GM23338 (cell line): Measurements from ENCODE around the gene FNDC3B. TPM values are rescaled to one million over a fixed set of nuclear protein-coding genes. Genes with fewer than 3 reads are reported as not detected.

Experiments
- ATAC-seq: fragments of 200-7000 bp; cut with Tn5 transposase; 3 replicates; pipeline ENCODE4 v1.9.1; 2020
- DNase-seq: peaks from one replicate; pipeline ENCODE4 v3.0.0-alpha.2; 2015; ENCODE audit warnings: low spot score
- H2AFZ ChIP-seq: fragments of 200-600 bp; sonication (generic); 2 replicates; pipeline ENCODE4 v1.8.0; 2016; ENCODE audit warnings: antibody characterized with exemption, mild to moderate bottlenecking, moderate library complexity
- H3F3A ChIP-seq: fragments of 200-600 bp; sonication (generic); replicated peaks from 2 replicates; pipeline ENCODE4 v1.8.0; 2017; ENCODE audit warnings: antibody characterized with exemption, mixed run types, low read depth
- H3K27ac ChIP-seq: fragments of 200-600 bp; sonication (generic); 2 replicates; pipeline ENCODE4 v1.6.1; 2016; ENCODE audit warnings: low read depth
- H3K27me3 ChIP-seq: fragments of 200-600 bp; sonication (generic); 2 replicates; pipeline ENCODE4 v1.8.0; 2016; ENCODE audit warnings: mild to moderate bottlenecking, mixed run types, moderate library complexity; ENCODE audit not compliant: insufficient read depth
- H3K36me3 ChIP-seq: fragments of 200-600 bp; sonication (generic); 2 replicates; pipeline ENCODE4 v1.8.0; 2016; ENCODE audit warnings: mild to moderate bottlenecking; ENCODE audit not compliant: insufficient read depth
- H3K4me1 ChIP-seq: fragments of 200-600 bp; sonication (generic); 2 replicates; pipeline ENCODE4 v1.8.0; 2016; ENCODE audit warnings: mild to moderate bottlenecking, moderate library complexity; ENCODE audit not compliant: insufficient read depth
- H3K4me2 ChIP-seq: fragments of 200-600 bp; sonication (generic); 2 replicates; pipeline ENCODE4 v1.7.1; 2017; ENCODE audit warnings: mixed run types
- H3K4me3 ChIP-seq: fragments of 200-600 bp; sonication (generic); 2 replicates; pipeline ENCODE4 v1.6.1; 2016; ENCODE audit warnings: mixed run types
- H3K79me2 ChIP-seq: fragments of 200-600 bp; sonication (generic); replicated peaks from 2 replicates; pipeline ENCODE4 v1.8.0; 2017; ENCODE audit warnings: mild to moderate bottlenecking; ENCODE audit not compliant: insufficient read depth
- H3K9me2 ChIP-seq: fragments of 200-600 bp; sonication (generic); 2 replicates; pipeline ENCODE4 v1.8.0; 2017; ENCODE audit not compliant: insufficient read depth
- H4K20me1 ChIP-seq: fragments of 200-600 bp; sonication (generic); replicated peaks from 2 replicates; pipeline ENCODE4 v1.8.0; 2017; ENCODE audit warnings: mild to moderate bottlenecking; ENCODE audit not compliant: insufficient read depth
- H3K27ac Mint-ChIP-seq: 2 replicates; pipeline ENCODE4 v1.8.0; 2020; ENCODE audit warnings: inconsistent platforms, mild to moderate bottlenecking, moderate library complexity, mixed read lengths
- H3K27me3 Mint-ChIP-seq: 3 replicates; pipeline ENCODE4 v1.8.0; 2022; ENCODE audit warnings: low read depth, mild to moderate bottlenecking, moderate library complexity, mixed read lengths, inconsistent platforms; ENCODE audit not compliant: insufficient read depth, poor library complexity
- H3K36me3 Mint-ChIP-seq: 3 replicates; pipeline ENCODE4 v1.8.0; 2021; ENCODE audit warnings: low read depth, mild to moderate bottlenecking, inconsistent platforms, moderate library complexity, mixed read lengths
- H3K4me1 Mint-ChIP-seq: 3 replicates; pipeline ENCODE4 v1.8.0; 2020; ENCODE audit warnings: mild to moderate bottlenecking, inconsistent platforms, mixed read lengths
- H3K4me3 Mint-ChIP-seq: 3 replicates; pipeline ENCODE4 v1.8.0; 2021; ENCODE audit warnings: moderate library complexity, mild to moderate bottlenecking, inconsistent platforms, mixed read lengths
- H3K9me3 Mint-ChIP-seq: 3 replicates; pipeline ENCODE4 v1.8.0; 2020; ENCODE audit warnings: moderate library complexity, mild to moderate bottlenecking, inconsistent platforms, mixed read lengths
- CREB1 ChIP-seq: fragments of 250-450 bp; sonication (Bioruptor Pico); IDR thresholded peaks from 2 replicates; pipeline ENCODE4 v1.5.0; 2020; ENCODE audit warnings: low read depth, mild to moderate bottlenecking, moderate library complexity
- EZH2 ChIP-seq: fragments of 200-600 bp; sonication (generic); IDR thresholded peaks from one replicate; pipeline ENCODE4 v1.8.0; 2017; ENCODE audit warnings: antibody characterized with exemption, mild to moderate bottlenecking, low read depth; ENCODE audit not compliant: unreplicated experiment
- EZH2phosphoT487 ChIP-seq: fragments of 200-600 bp; sonication (generic); IDR thresholded peaks from one replicate; pipeline ENCODE4 v1.8.1; 2018; ENCODE audit warnings: antibody characterized with exemption; ENCODE audit not compliant: unreplicated experiment
- JUNB ChIP-seq: IDR thresholded peaks from one replicate; pipeline ENCODE4 v1.6.1; 2016; ENCODE audit warnings: antibody characterized with exemption; ENCODE audit not compliant: unreplicated experiment
- NANOG ChIP-seq: IDR thresholded peaks from 2 replicates; pipeline ENCODE4 v1.6.1; 2016; ENCODE audit warnings: antibody characterized with exemption, borderline replicate concordance
- POLR2AphosphoS5 ChIP-seq: IDR thresholded peaks from 2 replicates; pipeline ENCODE4 v1.6.1; 2016; ENCODE audit warnings: antibody characterized with exemption, low read depth
- STAT1 ChIP-seq: IDR thresholded peaks from one replicate; pipeline ENCODE4 v1.6.1; 2016; ENCODE audit warnings: antibody characterized with exemption; ENCODE audit not compliant: unreplicated experiment
- ZNF114 ChIP-seq: fragments of 250-450 bp; sonication (Bioruptor Pico); IDR thresholded peaks from 2 replicates; pipeline ENCODE4 v1.5.0; 2020; ENCODE audit warnings: mild to moderate bottlenecking, moderate library complexity
- ZNF331 ChIP-seq: fragments of 250-450 bp; sonication (Bioruptor Pico); IDR thresholded peaks from 2 replicates; pipeline ENCODE4 v1.5.0; 2020; ENCODE audit warnings: low read depth, mild to moderate bottlenecking, moderate library complexity
- polyA plus RNA-seq: library from polyadenylated mRNA; unstranded; fragments of >200 nt; fragmentation: Nextera tagmentation; extraction: Ambion mirVana; gene quantifications from 2 replicates; pipeline ENCODE4 v1.2.1, GENCODE V29; 2016
- total RNA-seq: library from RNA; depleted of rRNA; stranded (reverse); fragments of >200 nt; shearing (Covaris generic); gene quantifications from 2 replicates; pipeline ENCODE4 v1.2.3, GENCODE V29; 2014
- TF ChIP-seq, protein P1 (sequence below): fragments of 250-450 bp; sonication (Bioruptor Pico); IDR thresholded peaks from 2 replicates; pipeline ENCODE4 v1.5.0; 2020; ENCODE audit warnings: mild to moderate bottlenecking, moderate library complexity
- TF ChIP-seq, protein P2 (sequence below): IDR thresholded peaks from one replicate; pipeline ENCODE4 v1.6.1; 2018; ENCODE audit warnings: antibody characterized with exemption; ENCODE audit not compliant: unreplicated experiment
- TF ChIP-seq, protein P3 (sequence below), 2 experiments: fragments of 200-600 bp in 1 of 2; sonication (generic) in 1 of 2; conservative IDR thresholded peaks; 2 replicates each; pipeline versions ENCODE4 v1.5.1 to v1.6.1; 2016 to 2017; ENCODE audit warnings: antibody characterized with exemption in 2 of 2, low read depth in 2 of 2, mild to moderate bottlenecking in 2 of 2, moderate library complexity in 1 of 2
- TF ChIP-seq, protein P4 (sequence below): IDR thresholded peaks from 2 replicates; pipeline ENCODE4 v1.6.1; 2016; ENCODE audit warnings: antibody characterized with exemption

Gene FNDC3B
- total and polyA plus RNA-seq, 2 experiments from 2014 or later, result 19.1 to 55.4 TPM

DNA sequence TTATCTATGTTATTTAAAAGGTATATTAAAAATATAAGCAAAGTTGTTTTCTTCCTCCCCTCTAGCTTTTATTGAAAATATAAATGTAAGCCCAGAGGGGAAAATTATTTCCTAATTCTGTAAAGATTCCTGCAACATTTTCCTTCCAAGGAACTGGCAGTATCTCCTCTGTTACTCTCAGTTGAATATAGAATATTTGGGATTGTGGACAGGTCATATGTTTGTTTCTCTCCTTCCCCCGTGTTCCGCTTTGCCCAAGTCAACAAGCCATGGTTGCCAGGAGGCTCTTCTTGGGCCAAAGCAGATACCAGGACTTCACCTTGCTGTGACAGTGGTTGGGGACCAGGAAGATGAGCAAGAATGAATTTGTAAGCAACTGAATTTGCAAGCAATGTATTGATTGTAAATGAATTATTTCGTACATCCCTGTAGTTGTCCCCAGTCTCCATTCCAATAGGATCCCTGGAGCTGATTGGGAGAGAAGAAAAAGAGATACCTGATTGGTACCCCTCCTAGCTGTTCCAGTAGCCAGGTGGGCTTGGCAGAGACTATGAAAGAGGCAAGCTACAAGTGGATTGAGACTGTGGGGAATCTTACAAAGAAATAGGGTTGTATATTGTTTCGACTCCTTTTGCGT is 130.8 kb downstream of the FNDC3B start:
- Mint-ChIP-seq H3K9me3 (no peaks in the 10 kb centered on the region), H3K36me3 (no peaks in the 10 kb centered on the region), H3K27me3 (peaks cover 6% of the 10 kb centered on the region), H3K27ac (peak overlapping the region; percentile 93), H3K4me3 (no peak overlapping the region), H3K4me1 (peaks cover 77% of the 10 kb centered on the region)
- H3K79me2 ChIP-seq, result peaks cover 63% of the 10 kb centered on the region
- H2AFZ ChIP-seq, result no peak overlapping the region
- peak overlapping the region; percentile 27 for H3K4me2 ChIP-seq
- H3K9me2 ChIP-seq, result no peaks in the 10 kb centered on the region
- H3F3A ChIP-seq, result no peaks in the 10 kb centered on the region
- H3K27me3 ChIP-seq, result no peaks in the 10 kb centered on the region
- no peaks in the 10 kb centered on the region for H3K36me3 ChIP-seq
- H4K20me1 ChIP-seq, result no peaks in the 10 kb centered on the region
- TF ChIP-seq, protein P1, sequence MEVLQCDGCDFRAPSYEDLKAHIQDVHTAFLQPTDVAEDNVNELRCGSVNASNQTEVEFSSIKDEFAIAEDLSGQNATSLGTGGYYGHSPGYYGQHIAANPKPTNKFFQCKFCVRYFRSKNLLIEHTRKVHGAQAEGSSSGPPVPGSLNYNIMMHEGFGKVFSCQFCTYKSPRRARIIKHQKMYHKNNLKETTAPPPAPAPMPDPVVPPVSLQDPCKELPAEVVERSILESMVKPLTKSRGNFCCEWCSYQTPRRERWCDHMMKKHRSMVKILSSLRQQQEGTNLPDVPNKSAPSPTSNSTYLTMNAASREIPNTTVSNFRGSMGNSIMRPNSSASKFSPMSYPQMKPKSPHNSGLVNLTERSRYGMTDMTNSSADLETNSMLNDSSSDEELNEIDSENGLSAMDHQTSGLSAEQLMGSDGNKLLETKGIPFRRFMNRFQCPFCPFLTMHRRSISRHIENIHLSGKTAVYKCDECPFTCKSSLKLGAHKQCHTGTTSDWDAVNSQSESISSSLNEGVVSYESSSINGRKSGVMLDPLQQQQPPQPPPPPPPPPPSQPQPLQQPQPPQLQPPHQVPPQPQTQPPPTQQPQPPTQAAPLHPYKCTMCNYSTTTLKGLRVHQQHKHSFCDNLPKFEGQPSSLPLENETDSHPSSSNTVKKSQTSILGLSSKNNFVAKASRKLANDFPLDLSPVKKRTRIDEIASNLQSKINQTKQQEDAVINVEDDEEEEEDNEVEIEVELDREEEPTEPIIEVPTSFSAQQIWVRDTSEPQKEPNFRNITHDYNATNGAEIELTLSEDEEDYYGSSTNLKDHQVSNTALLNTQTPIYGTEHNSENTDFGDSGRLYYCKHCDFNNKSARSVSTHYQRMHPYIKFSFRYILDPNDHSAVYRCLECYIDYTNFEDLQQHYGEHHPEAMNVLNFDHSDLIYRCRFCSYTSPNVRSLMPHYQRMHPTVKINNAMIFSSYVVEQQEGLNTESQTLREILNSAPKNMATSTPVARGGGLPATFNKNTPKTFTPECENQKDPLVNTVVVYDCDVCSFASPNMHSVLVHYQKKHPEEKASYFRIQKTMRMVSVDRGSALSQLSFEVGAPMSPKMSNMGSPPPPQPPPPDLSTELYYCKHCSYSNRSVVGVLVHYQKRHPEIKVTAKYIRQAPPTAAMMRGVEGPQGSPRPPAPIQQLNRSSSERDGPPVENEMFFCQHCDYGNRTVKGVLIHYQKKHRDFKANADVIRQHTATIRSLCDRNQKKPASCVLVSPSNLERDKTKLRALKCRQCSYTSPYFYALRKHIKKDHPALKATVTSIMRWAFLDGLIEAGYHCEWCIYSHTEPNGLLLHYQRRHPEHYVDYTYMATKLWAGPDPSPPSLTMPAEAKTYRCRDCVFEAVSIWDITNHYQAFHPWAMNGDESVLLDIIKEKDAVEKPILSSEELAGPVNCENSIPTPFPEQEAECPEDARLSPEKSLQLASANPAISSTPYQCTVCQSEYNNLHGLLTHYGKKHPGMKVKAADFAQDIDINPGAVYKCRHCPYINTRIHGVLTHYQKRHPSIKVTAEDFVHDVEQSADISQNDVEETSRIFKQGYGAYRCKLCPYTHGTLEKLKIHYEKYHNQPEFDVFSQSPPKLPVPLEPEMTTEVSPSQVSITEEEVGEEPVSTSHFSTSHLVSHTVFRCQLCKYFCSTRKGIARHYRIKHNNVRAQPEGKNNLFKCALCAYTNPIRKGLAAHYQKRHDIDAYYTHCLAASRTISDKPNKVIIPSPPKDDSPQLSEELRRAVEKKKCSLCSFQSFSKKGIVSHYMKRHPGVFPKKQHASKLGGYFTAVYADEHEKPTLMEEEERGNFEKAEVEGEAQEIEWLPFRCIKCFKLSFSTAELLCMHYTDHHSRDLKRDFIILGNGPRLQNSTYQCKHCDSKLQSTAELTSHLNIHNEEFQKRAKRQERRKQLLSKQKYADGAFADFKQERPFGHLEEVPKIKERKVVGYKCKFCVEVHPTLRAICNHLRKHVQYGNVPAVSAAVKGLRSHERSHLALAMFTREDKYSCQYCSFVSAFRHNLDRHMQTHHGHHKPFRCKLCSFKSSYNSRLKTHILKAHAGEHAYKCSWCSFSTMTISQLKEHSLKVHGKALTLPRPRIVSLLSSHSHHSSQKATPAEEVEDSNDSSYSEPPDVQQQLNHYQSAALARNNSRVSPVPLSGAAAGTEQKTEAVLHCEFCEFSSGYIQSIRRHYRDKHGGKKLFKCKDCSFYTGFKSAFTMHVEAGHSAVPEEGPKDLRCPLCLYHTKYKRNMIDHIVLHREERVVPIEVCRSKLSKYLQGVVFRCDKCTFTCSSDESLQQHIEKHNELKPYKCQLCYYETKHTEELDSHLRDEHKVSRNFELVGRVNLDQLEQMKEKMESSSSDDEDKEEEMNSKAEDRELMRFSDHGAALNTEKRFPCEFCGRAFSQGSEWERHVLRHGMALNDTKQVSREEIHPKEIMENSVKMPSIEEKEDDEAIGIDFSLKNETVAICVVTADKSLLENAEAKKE (CRISPR knock-in tag), result no peak
- TF ChIP-seq JUNB (no peak), STAT1 (no peak), POLR2AphosphoS5 (no peak), ZNF331 (CRISPR knock-in tag) (no peak), EZH2phosphoT487 (no peak), CREB1 (CRISPR knock-in tag) (no peak), NANOG (no peak), ZNF114 (CRISPR knock-in tag) (no peak), EZH2 (no peak)
- TF ChIP-seq, protein P2, sequence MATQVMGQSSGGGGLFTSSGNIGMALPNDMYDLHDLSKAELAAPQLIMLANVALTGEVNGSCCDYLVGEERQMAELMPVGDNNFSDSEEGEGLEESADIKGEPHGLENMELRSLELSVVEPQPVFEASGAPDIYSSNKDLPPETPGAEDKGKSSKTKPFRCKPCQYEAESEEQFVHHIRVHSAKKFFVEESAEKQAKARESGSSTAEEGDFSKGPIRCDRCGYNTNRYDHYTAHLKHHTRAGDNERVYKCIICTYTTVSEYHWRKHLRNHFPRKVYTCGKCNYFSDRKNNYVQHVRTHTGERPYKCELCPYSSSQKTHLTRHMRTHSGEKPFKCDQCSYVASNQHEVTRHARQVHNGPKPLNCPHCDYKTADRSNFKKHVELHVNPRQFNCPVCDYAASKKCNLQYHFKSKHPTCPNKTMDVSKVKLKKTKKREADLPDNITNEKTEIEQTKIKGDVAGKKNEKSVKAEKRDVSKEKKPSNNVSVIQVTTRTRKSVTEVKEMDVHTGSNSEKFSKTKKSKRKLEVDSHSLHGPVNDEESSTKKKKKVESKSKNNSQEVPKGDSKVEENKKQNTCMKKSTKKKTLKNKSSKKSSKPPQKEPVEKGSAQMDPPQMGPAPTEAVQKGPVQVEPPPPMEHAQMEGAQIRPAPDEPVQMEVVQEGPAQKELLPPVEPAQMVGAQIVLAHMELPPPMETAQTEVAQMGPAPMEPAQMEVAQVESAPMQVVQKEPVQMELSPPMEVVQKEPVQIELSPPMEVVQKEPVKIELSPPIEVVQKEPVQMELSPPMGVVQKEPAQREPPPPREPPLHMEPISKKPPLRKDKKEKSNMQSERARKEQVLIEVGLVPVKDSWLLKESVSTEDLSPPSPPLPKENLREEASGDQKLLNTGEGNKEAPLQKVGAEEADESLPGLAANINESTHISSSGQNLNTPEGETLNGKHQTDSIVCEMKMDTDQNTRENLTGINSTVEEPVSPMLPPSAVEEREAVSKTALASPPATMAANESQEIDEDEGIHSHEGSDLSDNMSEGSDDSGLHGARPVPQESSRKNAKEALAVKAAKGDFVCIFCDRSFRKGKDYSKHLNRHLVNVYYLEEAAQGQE, result no peak
- TF ChIP-seq, protein P3, sequence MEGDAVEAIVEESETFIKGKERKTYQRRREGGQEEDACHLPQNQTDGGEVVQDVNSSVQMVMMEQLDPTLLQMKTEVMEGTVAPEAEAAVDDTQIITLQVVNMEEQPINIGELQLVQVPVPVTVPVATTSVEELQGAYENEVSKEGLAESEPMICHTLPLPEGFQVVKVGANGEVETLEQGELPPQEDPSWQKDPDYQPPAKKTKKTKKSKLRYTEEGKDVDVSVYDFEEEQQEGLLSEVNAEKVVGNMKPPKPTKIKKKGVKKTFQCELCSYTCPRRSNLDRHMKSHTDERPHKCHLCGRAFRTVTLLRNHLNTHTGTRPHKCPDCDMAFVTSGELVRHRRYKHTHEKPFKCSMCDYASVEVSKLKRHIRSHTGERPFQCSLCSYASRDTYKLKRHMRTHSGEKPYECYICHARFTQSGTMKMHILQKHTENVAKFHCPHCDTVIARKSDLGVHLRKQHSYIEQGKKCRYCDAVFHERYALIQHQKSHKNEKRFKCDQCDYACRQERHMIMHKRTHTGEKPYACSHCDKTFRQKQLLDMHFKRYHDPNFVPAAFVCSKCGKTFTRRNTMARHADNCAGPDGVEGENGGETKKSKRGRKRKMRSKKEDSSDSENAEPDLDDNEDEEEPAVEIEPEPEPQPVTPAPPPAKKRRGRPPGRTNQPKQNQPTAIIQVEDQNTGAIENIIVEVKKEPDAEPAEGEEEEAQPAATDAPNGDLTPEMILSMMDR (conservative IDR thresholded peaks at IDR 0.05; ENCODE audit: low read depth in 2 of 2), result no peak
- TF ChIP-seq, protein P4, sequence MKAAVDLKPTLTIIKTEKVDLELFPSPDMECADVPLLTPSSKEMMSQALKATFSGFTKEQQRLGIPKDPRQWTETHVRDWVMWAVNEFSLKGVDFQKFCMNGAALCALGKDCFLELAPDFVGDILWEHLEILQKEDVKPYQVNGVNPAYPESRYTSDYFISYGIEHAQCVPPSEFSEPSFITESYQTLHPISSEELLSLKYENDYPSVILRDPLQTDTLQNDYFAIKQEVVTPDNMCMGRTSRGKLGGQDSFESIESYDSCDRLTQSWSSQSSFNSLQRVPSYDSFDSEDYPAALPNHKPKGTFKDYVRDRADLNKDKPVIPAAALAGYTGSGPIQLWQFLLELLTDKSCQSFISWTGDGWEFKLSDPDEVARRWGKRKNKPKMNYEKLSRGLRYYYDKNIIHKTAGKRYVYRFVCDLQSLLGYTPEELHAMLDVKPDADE, result no peak
- peak overlapping the region; percentile 43 for H3K27ac ChIP-seq
- no peak for ATAC-seq
- no peak for DNase-seq
- no peak overlapping the region for H3K4me3 ChIP-seq
- H3K4me1 ChIP-seq, result peaks cover 55% of the 10 kb centered on the region
